GM10266 (cell line): ENCODE data around the gene STK24.

Source experiments
- DNase-seq: peaks from one replicate; pipeline ENCODE4 v3.0.0; 2012; ENCODE audit errors: extremely low spot score
- TF ChIP-seq, protein P1 (sequence below): IDR thresholded peaks from 2 replicates; pipeline ENCODE4 v1.5.1; 2012; ENCODE audit warnings: mild to moderate bottlenecking, low read depth; ENCODE audit not compliant: control insufficient read depth, insufficient read depth; ENCODE audit errors: missing control alignments

The STK24 gene

DNA sequence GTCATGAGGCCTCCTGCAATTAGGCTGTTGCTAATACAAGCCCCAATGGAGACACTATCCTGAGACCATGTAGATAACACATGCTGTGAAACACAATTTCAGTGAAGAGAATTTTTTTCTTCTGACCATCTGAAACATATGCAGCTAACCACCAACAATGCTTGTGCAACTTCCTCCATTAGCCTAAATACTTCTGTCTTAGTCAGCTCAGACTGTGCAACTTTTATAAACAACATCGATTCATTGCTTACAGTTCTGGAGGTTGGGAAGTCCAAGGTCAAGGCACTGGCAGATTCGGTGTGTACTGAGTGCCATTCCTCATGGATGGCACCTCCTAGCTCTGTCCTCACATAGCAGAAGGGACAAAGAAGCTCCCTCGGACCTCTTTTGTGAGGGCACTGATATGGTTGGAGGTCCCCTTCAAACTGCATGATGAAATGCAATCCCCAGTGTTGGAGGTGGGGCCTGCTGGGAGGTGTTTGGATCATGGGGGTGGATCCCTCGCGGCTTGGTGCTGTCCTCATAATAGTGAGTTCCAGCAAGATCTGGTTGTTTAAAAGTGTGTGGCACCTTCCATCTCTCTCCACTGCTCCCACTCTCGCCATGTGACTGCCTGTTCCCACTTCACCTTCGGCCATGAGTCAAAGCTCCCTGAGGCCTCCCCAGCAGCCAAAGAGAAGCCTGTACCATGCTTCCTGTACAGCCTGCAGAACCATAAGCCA is 27.7 kb downstream of the STK24 start:
- DNase-seq, result no peak

DNA sequence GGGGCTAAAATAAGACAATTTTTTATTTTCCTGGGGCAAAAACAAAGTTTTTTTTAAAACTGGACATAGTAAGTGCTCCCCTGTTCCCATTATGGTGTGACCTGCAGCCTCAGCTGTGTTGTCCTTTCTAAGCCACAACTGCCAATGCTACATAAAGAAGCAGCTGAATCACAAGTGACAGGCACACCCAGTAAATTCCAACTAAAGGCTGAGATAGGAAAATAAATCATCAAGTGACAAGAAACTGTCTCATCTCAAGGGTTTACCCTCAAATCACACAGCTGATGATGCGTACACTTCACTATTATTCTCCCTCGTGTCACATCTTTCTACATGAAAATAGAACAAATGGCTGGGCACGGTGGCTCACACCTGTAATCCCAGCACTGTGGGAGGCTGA is 28.7 kb downstream of the STK24 start:
- DNase-seq, result no peak
- TF ChIP-seq, protein P1, sequence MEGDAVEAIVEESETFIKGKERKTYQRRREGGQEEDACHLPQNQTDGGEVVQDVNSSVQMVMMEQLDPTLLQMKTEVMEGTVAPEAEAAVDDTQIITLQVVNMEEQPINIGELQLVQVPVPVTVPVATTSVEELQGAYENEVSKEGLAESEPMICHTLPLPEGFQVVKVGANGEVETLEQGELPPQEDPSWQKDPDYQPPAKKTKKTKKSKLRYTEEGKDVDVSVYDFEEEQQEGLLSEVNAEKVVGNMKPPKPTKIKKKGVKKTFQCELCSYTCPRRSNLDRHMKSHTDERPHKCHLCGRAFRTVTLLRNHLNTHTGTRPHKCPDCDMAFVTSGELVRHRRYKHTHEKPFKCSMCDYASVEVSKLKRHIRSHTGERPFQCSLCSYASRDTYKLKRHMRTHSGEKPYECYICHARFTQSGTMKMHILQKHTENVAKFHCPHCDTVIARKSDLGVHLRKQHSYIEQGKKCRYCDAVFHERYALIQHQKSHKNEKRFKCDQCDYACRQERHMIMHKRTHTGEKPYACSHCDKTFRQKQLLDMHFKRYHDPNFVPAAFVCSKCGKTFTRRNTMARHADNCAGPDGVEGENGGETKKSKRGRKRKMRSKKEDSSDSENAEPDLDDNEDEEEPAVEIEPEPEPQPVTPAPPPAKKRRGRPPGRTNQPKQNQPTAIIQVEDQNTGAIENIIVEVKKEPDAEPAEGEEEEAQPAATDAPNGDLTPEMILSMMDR, result no peak

More for the DNA sequence above, 27.7 kb downstream of the STK24 start:
- TF ChIP-seq, protein P1, result no peak

DNA sequence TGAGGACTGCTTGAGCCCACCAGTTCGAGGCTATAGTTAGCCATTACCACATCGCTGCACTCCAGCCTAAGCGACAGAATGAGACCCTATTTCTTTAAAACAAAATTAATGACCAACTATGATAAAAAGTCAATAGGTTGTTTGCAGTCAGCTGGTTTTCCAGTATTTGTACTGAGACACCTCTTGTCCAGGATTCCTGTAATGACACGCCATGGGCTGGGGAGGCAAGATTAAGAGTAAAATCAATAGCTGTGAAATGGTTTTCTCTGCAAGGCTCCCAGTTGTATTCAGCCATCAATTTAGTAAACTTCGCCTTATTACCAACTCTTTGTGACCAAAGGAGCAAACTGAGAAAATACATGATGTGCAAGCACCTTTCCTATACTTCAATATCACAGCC is 29.5 kb downstream of the STK24 start:
- no peak for DNase-seq
- TF ChIP-seq, protein P1, result no peak

DNA sequence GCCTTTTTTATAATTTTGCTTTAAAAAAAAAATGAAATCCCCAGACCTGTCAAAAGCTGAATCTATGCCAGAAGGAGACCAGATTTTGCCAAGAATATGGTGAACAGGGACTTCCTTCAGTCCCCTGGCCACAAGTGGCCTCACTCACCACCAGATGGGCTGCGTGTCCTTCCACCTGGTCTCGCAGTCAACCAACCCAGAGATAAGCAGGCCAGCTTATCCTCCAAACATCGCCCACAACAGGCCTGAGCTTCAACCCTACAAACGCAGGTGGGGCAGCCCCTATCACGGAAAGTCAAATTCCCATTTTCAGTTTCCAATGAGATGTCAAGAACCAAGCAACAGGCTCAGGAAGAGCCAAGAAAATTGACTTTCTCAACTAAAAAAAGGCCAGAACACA is 30.5 kb downstream of the STK24 start:
- no peak for DNase-seq
- TF ChIP-seq, protein P1, result no peak

DNA sequence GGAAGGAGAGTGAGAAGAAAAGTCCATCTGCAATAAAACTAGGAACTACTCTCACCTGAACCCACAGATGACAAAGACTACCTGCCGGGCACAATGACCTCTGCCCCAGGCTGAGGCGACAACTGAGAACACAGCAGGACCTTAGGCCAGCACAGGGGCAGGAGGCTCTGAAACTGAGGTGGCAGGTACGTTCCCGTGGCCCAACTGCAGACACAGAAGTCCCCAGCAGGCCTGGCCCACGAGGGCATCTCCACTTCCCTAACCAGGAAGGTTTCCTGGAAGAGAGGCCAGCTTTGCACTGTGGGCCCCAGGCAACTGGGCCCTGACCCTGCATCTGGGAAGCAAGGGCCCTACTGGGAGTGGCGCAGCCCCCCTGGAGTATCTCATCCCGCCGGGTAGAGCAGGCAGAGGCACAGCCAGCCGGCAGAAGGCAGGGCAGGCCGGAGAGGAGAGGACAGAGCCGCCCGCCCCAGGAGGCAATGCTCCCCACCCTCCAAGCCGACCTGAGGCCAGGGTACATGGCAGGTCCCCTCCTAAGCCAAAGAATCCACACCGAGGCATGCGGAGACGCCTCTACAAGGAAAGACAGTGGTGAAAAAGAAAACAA is 32.7 kb downstream of the STK24 start:
- DNase-seq, result no peak
- TF ChIP-seq, protein P1, result no peak

DNA sequence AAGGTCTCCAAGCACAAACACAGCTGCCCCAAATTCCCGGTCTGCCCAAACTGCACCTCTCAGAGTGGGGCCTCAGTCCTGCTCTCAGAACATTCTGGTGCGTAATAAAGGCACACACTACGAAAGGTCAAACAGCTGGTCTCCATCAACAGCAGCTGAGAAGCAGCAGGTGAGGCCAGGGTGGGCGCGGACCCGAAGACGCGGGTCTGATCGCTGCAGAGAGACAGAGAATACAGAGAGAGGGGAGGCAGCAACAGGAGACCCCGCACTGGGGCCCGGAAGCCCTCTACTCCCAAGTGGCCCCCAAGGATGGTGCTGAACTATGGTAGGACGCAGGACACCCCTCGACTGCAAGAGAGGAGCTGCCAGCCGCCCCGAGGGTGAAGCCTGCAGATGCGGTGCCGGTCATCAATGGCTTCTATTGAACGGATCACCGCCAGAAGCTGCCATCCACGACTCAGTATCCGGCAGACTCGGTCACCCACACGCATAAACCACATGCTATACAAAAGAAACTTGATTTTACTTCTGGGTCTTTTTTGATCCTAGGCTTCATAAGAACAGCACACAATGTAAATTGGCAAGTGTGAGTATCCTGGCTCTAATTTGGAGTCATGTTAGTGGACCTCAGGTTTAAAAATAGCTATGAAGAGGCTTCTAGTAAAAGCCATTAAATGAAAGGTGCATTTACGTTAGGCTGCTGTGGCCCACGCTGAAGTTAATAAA is 33.4 kb downstream of the STK24 start:
- DNase-seq, result no peak
- TF ChIP-seq, protein P1, result no peak
